ENCODE data around the gene DDX31.

The DDX31 gene

DNA sequence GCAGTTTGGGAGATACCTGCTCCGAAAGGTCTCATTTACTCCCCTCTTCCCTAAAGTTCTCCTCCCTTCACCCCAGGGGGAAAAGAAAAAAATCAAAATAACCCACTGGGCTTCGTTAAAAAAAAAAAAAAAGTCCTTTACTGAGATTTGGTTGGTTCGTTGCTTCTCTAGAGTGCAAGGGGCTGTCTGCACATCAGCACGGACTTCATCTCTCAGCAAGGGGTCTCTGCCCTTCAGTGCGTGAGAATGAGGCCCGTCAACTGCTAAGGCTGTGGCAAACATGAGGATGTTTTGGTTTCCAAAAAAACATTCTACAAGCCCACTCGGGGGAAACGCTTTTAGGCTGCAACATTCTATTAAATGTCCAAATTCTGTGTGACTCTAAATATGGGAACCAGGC, 77.3 kb downstream of the DDX31 start:
- TF ChIP-seq EZH2phosphoT487 (IDR thresholded peaks at IDR 0.05; ENCODE audit: borderline replicate concordance, low read length) (no peak), CTCF (IDR thresholded peaks at IDR 0.05; ENCODE audit: low read depth, low read length, poor library complexity, severe bottlenecking) (no peak)
- Histone ChIP-seq H3K36me3 (ENCODE audit: control insufficient read depth, low read length) (peaks cover 21% of the 10 kb centered on the region), H3K4me2 (ENCODE audit: low read length) (no peak overlapping the region), H3K27ac (ENCODE audit: low read depth, low read length) (no peak overlapping the region), H3K27me3 (ENCODE audit: control insufficient read depth, low read length) (peaks cover 3% of the 10 kb centered on the region; the same call in 1 of the 2 replicates), H3K79me2 (ENCODE audit: control insufficient read depth, low read length) (no peaks in the 10 kb centered on the region), H3K4me3 (ENCODE audit: low read length) (no peak overlapping the region), H3K4me1 (ENCODE audit: control insufficient read depth, low read length) (no peaks in the 10 kb centered on the region), H4K20me1 (ENCODE audit: control insufficient read depth, insufficient read depth, low read depth, low read length) (no peaks in the 10 kb centered on the region), H3K9me3 (ENCODE audit: control insufficient read depth, insufficient read depth, low read length) (no peaks in the 10 kb centered on the region), H3K9me2 (replicated peaks; ENCODE audit: control insufficient read depth, low read length) (no peaks in the 10 kb centered on the region), H3F3A (ENCODE audit: control insufficient read depth, insufficient read depth) (no peaks in the 10 kb centered on the region)

- Histone ChIP-seq H3K27me3 (ENCODE audit: control insufficient read depth, low read length) (peaks cover 3% of the 10 kb centered on the region; the same call in 1 of the 2 replicates), H3K27ac (ENCODE audit: low read depth, low read length) (no peak overlapping the region), H3K9me2 (replicated peaks; ENCODE audit: control insufficient read depth, low read length) (no peaks in the 10 kb centered on the region)
These were observed 78.0 kb downstream of the DDX31 start for GRCh38 chr9:132591751-132592314.

GRCh38 chr9:132591244-132591643, 78.5 kb downstream of the DDX31 start:
- no peak overlapping the region for H3K4me2 ChIP-seq (ENCODE audit: low read length)
- H3K27me3 ChIP-seq (ENCODE audit: control insufficient read depth, low read length) = peaks cover 6% of the 10 kb centered on the region
- no peaks in the 10 kb centered on the region for H3K79me2 ChIP-seq (ENCODE audit: control insufficient read depth, low read length)
- no peaks in the 10 kb centered on the region for H3K4me1 ChIP-seq (ENCODE audit: control insufficient read depth, low read length)
- no peaks in the 10 kb centered on the region for H4K20me1 ChIP-seq (ENCODE audit: control insufficient read depth, insufficient read depth, low read depth, low read length)
- no peak overlapping the region for H3K4me3 ChIP-seq (ENCODE audit: low read length)
- H3K27ac ChIP-seq (ENCODE audit: low read depth, low read length) = no peak overlapping the region
- no peaks in the 10 kb centered on the region for H3K9me2 ChIP-seq (replicated peaks; ENCODE audit: control insufficient read depth, low read length)
- TF ChIP-seq EZH2phosphoT487 (IDR thresholded peaks at IDR 0.05; ENCODE audit: borderline replicate concordance, low read length) (no peak), CTCF (IDR thresholded peaks at IDR 0.05; ENCODE audit: low read depth, low read length, poor library complexity, severe bottlenecking) (no peak)
- H3K36me3 ChIP-seq (ENCODE audit: control insufficient read depth, low read length) = peaks cover 12% of the 10 kb centered on the region
- H3K9me3 ChIP-seq (ENCODE audit: control insufficient read depth, insufficient read depth, low read length) = no peaks in the 10 kb centered on the region
- no peaks in the 10 kb centered on the region for H3F3A ChIP-seq (ENCODE audit: control insufficient read depth, insufficient read depth)

More at GRCh38 chr9:132591751-132592314, 78.0 kb downstream of the DDX31 start:
- Histone ChIP-seq H3K9me3 (ENCODE audit: control insufficient read depth, insufficient read depth, low read length) (no peaks in the 10 kb centered on the region), H3F3A (ENCODE audit: control insufficient read depth, insufficient read depth) (no peaks in the 10 kb centered on the region), H3K4me1 (ENCODE audit: control insufficient read depth, low read length) (no peaks in the 10 kb centered on the region), H3K4me2 (ENCODE audit: low read length) (no peak overlapping the region), H3K79me2 (ENCODE audit: control insufficient read depth, low read length) (no peaks in the 10 kb centered on the region), H4K20me1 (ENCODE audit: control insufficient read depth, insufficient read depth, low read depth, low read length) (no peaks in the 10 kb centered on the region), H3K36me3 (ENCODE audit: control insufficient read depth, low read length) (peaks cover 18% of the 10 kb centered on the region), H3K4me3 (ENCODE audit: low read length) (no peak overlapping the region)
- no peak for TF ChIP-seq EZH2phosphoT487 (IDR thresholded peaks at IDR 0.05; ENCODE audit: borderline replicate concordance, low read length)
- TF ChIP-seq CTCF (IDR thresholded peaks at IDR 0.05; ENCODE audit: low read depth, low read length, poor library complexity, severe bottlenecking) = no peak

All from DOHH2 (cell line).